ENCODE results near the gene SPPL2B. TPM values are rescaled to one million over a fixed set of nuclear protein-coding genes. Genes with fewer than 3 reads are reported as not detected.

Gene SPPL2B
- polyA plus RNA-seq, 3 donors, result 5.7 to 64.9 (median 8.7) TPM

DNA sequence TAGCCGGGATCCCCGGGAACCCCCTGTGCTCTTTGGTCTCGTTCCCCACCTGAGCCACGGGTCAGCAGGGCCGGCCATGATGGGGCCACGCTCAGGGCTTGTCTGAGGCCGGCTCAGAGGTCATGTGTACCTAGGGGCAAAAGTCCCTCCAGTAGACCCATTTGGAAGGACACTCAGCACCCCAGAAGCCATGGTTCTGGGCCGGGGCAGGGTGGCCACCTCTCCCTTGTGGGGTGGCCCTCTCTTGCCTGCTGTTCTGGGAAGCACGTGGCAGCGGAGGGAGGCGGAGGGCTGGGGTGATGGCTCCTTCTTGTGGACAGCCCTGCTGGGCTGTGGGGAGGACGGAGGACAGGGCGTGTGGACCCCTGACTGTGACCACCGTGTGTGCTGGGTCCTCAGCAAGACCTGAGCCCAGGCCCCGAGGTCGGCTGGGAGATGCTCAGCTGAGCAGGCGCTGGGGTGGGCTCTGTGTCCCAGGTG is 40.1 kb upstream of the SPPL2B start:
- intact Hi-C loops (cut with micrococcal nuclease), result loop anchor here in 1 of 2 donors (10.0 kb wide), 1 partner anchor 106 kb away; no protein-coding TSS in a partner anchor
- Mint-ChIP-seq H3K36me3 (peaks cover 11 to 24% of the 10 kb centered on the region in 2 donors), H3K27ac (peak overlapping the region; percentile 75 to 97 (median 96)), H3K27me3 (ENCODE audit: low read depth in 3 of 3) (peaks cover 4 to 17% (median 7%) of the 10 kb centered on the region in 3 donors), H3K4me3 (peak overlapping the region; percentile 57 to 91), H3K9me3 (peaks cover 0 to 3% (median 0%) of the 10 kb centered on the region in 7 donors), H3K4me1 (peaks cover 59% of the 10 kb centered on the region)
- peak overlapping the region in 1 of 2 donors; percentile 96 for H3K27ac ChIP-seq (ENCODE audit: low read depth in 1 of 2, low read length in 2 of 2)
- peak overlapping the region; percentile 92 for H3K9ac ChIP-seq (ENCODE audit: insufficient read depth, low read length, poor library complexity, severe bottlenecking)
- peak overlapping the region; percentile 85 for H3K4me2 ChIP-seq (replicated peaks; ENCODE audit: extremely low read depth, low read length, poor library complexity, severe bottlenecking)
- TF ChIP-seq, protein P1, sequence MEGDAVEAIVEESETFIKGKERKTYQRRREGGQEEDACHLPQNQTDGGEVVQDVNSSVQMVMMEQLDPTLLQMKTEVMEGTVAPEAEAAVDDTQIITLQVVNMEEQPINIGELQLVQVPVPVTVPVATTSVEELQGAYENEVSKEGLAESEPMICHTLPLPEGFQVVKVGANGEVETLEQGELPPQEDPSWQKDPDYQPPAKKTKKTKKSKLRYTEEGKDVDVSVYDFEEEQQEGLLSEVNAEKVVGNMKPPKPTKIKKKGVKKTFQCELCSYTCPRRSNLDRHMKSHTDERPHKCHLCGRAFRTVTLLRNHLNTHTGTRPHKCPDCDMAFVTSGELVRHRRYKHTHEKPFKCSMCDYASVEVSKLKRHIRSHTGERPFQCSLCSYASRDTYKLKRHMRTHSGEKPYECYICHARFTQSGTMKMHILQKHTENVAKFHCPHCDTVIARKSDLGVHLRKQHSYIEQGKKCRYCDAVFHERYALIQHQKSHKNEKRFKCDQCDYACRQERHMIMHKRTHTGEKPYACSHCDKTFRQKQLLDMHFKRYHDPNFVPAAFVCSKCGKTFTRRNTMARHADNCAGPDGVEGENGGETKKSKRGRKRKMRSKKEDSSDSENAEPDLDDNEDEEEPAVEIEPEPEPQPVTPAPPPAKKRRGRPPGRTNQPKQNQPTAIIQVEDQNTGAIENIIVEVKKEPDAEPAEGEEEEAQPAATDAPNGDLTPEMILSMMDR (IDR thresholded peaks at IDR 0.05), result no peak
- peak in 1 of 3 donors; percentile 6 for DNase-seq
- 74% methylated on average over 17 of the region's 17 CpGs for WGBS (ENCODE audit: insufficient coverage)
- H2AFZ ChIP-seq (ENCODE audit: insufficient read depth, low read depth, low read length, poor library complexity, severe bottlenecking), result no peak overlapping the region
- peaks cover 4 to 13% of the 10 kb centered on the region in 2 donors for H3K36me3 ChIP-seq (replicated peaks in 1 of 2; ENCODE audit: control insufficient read depth in 1 of 2, insufficient read depth in 2 of 2, low read length in 2 of 2)
- H4K20me1 ChIP-seq (ENCODE audit: insufficient read depth, low read length), result peaks cover 30% of the 10 kb centered on the region
- peaks cover 34% of the 10 kb centered on the region for H3K79me2 ChIP-seq (ENCODE audit: insufficient read depth, low read length)
- no peaks in the 10 kb centered on the region for H3K27me3 ChIP-seq (ENCODE audit: control insufficient read depth in 2 of 2, insufficient read depth in 2 of 2, low read length in 2 of 2)
- peaks cover 43 to 77% of the 10 kb centered on the region in 2 donors for H3K4me1 ChIP-seq (ENCODE audit: control insufficient read depth in 1 of 2, insufficient read depth in 2 of 2, low read length in 2 of 2)
- no peaks in the 10 kb centered on the region for H3K9me3 ChIP-seq (replicated peaks in 1 of 2; ENCODE audit: control insufficient read depth in 1 of 2, insufficient read depth in 1 of 2, low read length in 2 of 2)
- H3K4me3 ChIP-seq (replicated peaks in 1 of 3; ENCODE audit: low read depth in 2 of 3, low read length in 3 of 3), result peak overlapping the region in 1 of 3 experiments; percentile 82

DNA sequence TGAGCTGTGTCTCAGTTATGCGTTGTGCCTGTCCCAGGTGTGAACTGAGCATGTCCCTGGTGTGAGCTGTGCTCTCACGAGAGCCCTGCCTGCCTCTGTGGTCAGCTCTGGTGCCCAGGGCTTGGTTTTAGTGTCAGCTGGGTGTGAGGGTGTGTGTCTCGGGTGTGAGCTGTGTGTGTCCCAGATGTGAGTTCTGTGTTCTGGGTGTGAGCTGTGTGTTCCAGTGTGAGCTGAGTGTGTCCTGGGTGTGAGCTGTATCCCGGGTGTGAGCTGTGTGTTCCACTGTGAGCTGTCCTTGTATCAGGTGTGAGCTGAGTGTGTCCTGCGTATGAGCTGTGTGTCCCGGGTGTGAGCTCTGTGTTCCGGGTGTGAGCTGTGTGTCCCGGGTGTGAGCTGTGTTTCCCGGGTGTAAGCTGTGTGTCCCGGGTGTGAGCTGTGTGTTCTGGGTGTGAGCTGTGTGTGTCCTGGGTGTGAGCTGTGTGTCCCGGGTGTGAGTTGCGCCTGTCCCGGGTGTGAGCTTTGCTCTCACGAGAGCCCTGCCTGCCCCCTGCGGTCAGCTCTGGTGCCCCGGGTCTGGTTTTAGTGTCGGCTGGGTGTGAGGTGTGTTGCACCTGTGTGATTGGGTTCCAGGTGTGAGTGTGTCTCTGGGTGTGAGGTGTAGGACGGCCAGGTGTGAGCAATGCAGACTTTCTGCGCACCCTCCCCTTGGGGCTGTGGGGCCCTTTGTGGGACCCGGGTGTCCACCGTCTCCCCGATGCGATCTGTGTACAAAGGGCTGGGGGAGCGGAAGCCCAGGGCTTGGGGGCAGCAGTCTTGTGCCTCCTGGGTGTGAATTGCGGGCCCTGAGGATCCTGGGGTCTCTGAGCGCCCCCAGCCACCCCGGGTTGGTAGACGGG is 39.4 kb upstream of the SPPL2B start:
- Mint-ChIP-seq H3K36me3 (peaks cover 18 to 31% of the 10 kb centered on the region in 2 donors), H3K4me3 (peak overlapping the region; percentile 82 to 91), H3K27ac (peak overlapping the region; percentile 87 to 97 (median 96)), H3K27me3 (ENCODE audit: low read depth in 3 of 3) (peaks cover 4 to 17% (median 13%) of the 10 kb centered on the region in 3 donors), H3K4me1 (peaks cover 65% of the 10 kb centered on the region), H3K9me3 (peaks cover 0 to 3% (median 0%) of the 10 kb centered on the region in 7 donors)
- peaks cover 50 to 80% of the 10 kb centered on the region in 2 donors for H3K4me1 ChIP-seq (ENCODE audit: control insufficient read depth in 1 of 2, insufficient read depth in 2 of 2, low read length in 2 of 2)
- peak in 2 of 3 donors; percentile 14 to 26 for DNase-seq
- H3K9ac ChIP-seq (ENCODE audit: insufficient read depth, low read length, poor library complexity, severe bottlenecking), result peak overlapping the region; percentile 92
- H3K27ac ChIP-seq (ENCODE audit: low read depth in 1 of 2, low read length in 2 of 2), result peak overlapping the region; percentile 79 to 96
- H3K4me3 ChIP-seq (replicated peaks in 1 of 3; ENCODE audit: low read depth in 2 of 3, low read length in 3 of 3), result peak overlapping the region; percentile 4 to 82 (median 65)
- no peak overlapping the region for H2AFZ ChIP-seq (ENCODE audit: insufficient read depth, low read depth, low read length, poor library complexity, severe bottlenecking)
- H3K9me3 ChIP-seq (replicated peaks in 1 of 2; ENCODE audit: control insufficient read depth in 1 of 2, insufficient read depth in 1 of 2, low read length in 2 of 2), result no peaks in the 10 kb centered on the region
- intact Hi-C loops (cut with micrococcal nuclease), result loop anchor here in 1 of 2 donors (10.0 kb wide), 1 partner anchor 106 kb away; no protein-coding TSS in a partner anchor
- peaks cover 9 to 20% of the 10 kb centered on the region in 2 donors for H3K36me3 ChIP-seq (replicated peaks in 1 of 2; ENCODE audit: control insufficient read depth in 1 of 2, insufficient read depth in 2 of 2, low read length in 2 of 2)
- H4K20me1 ChIP-seq (ENCODE audit: insufficient read depth, low read length), result peaks cover 37% of the 10 kb centered on the region
- 31% methylated on average over 22 of the region's 28 CpGs for WGBS (ENCODE audit: insufficient coverage)
- no peaks in the 10 kb centered on the region for H3K27me3 ChIP-seq (ENCODE audit: control insufficient read depth in 2 of 2, insufficient read depth in 2 of 2, low read length in 2 of 2)
- H3K79me2 ChIP-seq (ENCODE audit: insufficient read depth, low read length), result peaks cover 41% of the 10 kb centered on the region
- TF ChIP-seq, protein P1 (IDR thresholded peaks at IDR 0.05), result no peak
- peak overlapping the region; percentile 85 for H3K4me2 ChIP-seq (replicated peaks; ENCODE audit: extremely low read depth, low read length, poor library complexity, severe bottlenecking)

Measured in CD14-positive monocyte (primary cell).